Stomach (tissue), 8 donors: Measurements from ENCODE around the gene IL4R. TPM values are rescaled to one million over a fixed set of nuclear protein-coding genes. Genes with fewer than 3 reads are reported as not detected.

Experiments used
- polyA plus RNA-seq, 3 donors: library from polyadenylated mRNA; stranded (reverse); fragments of 200-250 nt; gene quantifications; one replicate each; pipeline ENCODE4 v1.2.3, GENCODE V29; 2013
- total RNA-seq, 5 donors: library from RNA; depleted of rRNA; stranded (reverse); fragments of >200 nt; gene quantifications; one replicate each; pipeline versions ENCODE4 v1.1.0 to v1.2.3, GENCODE V29; 2014 to 2016
- donor health status: healthy with polysubstance abuse.
- donor health status: Bipolar disorder and iron deficiency.
- donor health status: healthy.

IL4R gene
- total and polyA plus RNA-seq, 8 donors, result 17.4 to 120 (median 52.4) TPM

Other genes starting within 250 kb of the IL4R start
- gene C16orf82, start 247.0 kb upstream of the IL4R start, total RNA-seq, result not detected
- gene C16orf82, start 247.0 kb upstream of the IL4R start, polyA plus RNA-seq, result not detected
- 10 to 100 TPM in 1 of 5 donors, 1 to 10 TPM in 4; 1.4 to 58.3 (median 3.1) TPM for gene KDM8, start 110.4 kb upstream of the IL4R start, total RNA-seq
- gene KDM8, start 110.4 kb upstream of the IL4R start, polyA plus RNA-seq, result 1 to 10 TPM; 2.7 to 3.5 (median 2.7) TPM
- gene NSMCE1, start 45.2 kb upstream of the IL4R start, total RNA-seq, result 100 to 1,000 TPM in 1 of 5 donors, 10 to 100 TPM in 3, 1 to 10 TPM in 1; 9.3 to 120 (median 24.1) TPM
- 10 to 100 TPM; 53.5 to 67.0 (median 66.0) TPM for gene NSMCE1, start 45.2 kb upstream of the IL4R start, polyA plus RNA-seq
- under 1 TPM in 2 of 5 donors, not detected in 3; 0.14 to 0.73 TPM for gene IL21R, start 88.2 kb downstream of the IL4R start, total RNA-seq
- under 1 TPM in 2 of 3 donors, not detected in 1; 0.33 to 0.44 TPM for gene IL21R, start 88.2 kb downstream of the IL4R start, polyA plus RNA-seq
- gene GTF3C1, start 235.9 kb downstream of the IL4R start, total RNA-seq, result 100 to 1,000 TPM in 1 of 5 donors, 10 to 100 TPM in 4; 44.3 to 227 (median 70.3) TPM
- 10 to 100 TPM; 22.3 to 65.3 (median 34.4) TPM for gene GTF3C1, start 235.9 kb downstream of the IL4R start, polyA plus RNA-seq
- gene KATNIP, start 236.2 kb downstream of the IL4R start, total RNA-seq, result 10 to 100 TPM; 34.4 to 52.7 (median 34.5) TPM
- 1 to 10 TPM; 2.6 to 9.6 (median 5.9) TPM for gene KATNIP, start 236.2 kb downstream of the IL4R start, polyA plus RNA-seq